Neural crest cell (in vitro differentiated cells): ENCODE measurements around the gene ECE1. TPM values are rescaled to one million over a fixed set of nuclear protein-coding genes. Genes with fewer than 3 reads are reported as not detected.

Source experiments
- DNase-seq: peaks from one replicate; pipeline ENCODE4 v3.0.0; 2021; ENCODE audit warnings: low read depth, mixed read lengths, low spot score
- H3K27ac Mint-ChIP-seq: one replicate; pipeline ENCODE4 v1.8.0; 2021; ENCODE audit warnings: mild to moderate bottlenecking, mixed read lengths; ENCODE audit not compliant: unreplicated experiment
- H3K27me3 Mint-ChIP-seq: 2 replicates; pipeline ENCODE4 v1.8.0; 2021; ENCODE audit warnings: low read depth, mild to moderate bottlenecking, mixed read lengths
- H3K36me3 Mint-ChIP-seq: 2 replicates; pipeline ENCODE4 v1.8.0; 2021; ENCODE audit warnings: low read depth, mild to moderate bottlenecking, mixed read lengths
- H3K4me1 Mint-ChIP-seq: 2 replicates; pipeline ENCODE4 v1.8.0; 2021; ENCODE audit warnings: mixed read lengths
- H3K4me3 Mint-ChIP-seq: one replicate; pipeline ENCODE4 v1.8.0; 2021; ENCODE audit warnings: mild to moderate bottlenecking, mixed read lengths
- H3K9me3 Mint-ChIP-seq: 2 replicates; pipeline ENCODE4 v1.8.0; 2021; ENCODE audit warnings: mixed read lengths
- total RNA-seq: library from RNA; stranded (reverse); gene quantifications from 2 replicates; pipeline ENCODE4 v1.2.1, GENCODE V29; 2021
- TF ChIP-seq, protein P1 (sequence below): fragments of 200-600 bp; sonication (generic); conservative IDR thresholded peaks from 2 replicates; pipeline ENCODE4 v1.5.0; 2021; ENCODE audit warnings: antibody characterized with exemption, mild to moderate bottlenecking

Gene ECE1
- total RNA-seq, 1 donor from 2014 or later, result 40.3 TPM

DNA sequence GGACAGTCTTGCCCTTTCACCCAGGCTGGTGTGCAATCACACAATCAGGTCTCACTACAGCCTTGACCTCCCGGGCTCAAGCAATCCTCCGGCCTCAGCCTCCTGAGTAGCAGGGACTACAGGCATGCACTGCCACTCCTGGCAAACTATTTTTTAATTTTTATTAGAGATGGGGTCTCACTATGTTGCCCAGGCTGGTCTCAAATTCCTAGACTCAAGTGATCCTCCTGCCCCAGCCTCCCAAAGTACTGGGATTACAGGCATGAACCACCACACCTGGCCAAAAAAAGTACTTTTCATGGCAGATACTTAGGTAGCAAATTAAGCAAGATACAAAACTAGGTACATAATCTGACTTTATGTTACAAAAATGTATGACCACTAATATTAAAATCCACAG, 121.8 kb downstream of the ECE1 start:
- Mint-ChIP-seq H3K4me1 (peaks cover 20% of the 10 kb centered on the region), H3K9me3 (no peaks in the 10 kb centered on the region), H3K27me3 (no peaks in the 10 kb centered on the region), H3K36me3 (peaks cover 22% of the 10 kb centered on the region), H3K4me3 (no peak overlapping the region), H3K27ac (no peak overlapping the region)
- TF ChIP-seq, protein P1, sequence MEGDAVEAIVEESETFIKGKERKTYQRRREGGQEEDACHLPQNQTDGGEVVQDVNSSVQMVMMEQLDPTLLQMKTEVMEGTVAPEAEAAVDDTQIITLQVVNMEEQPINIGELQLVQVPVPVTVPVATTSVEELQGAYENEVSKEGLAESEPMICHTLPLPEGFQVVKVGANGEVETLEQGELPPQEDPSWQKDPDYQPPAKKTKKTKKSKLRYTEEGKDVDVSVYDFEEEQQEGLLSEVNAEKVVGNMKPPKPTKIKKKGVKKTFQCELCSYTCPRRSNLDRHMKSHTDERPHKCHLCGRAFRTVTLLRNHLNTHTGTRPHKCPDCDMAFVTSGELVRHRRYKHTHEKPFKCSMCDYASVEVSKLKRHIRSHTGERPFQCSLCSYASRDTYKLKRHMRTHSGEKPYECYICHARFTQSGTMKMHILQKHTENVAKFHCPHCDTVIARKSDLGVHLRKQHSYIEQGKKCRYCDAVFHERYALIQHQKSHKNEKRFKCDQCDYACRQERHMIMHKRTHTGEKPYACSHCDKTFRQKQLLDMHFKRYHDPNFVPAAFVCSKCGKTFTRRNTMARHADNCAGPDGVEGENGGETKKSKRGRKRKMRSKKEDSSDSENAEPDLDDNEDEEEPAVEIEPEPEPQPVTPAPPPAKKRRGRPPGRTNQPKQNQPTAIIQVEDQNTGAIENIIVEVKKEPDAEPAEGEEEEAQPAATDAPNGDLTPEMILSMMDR, result no peak
- no peak for DNase-seq

Other genes starting within 250 kb of the ECE1 start
- gene EIF4G3, start 113.6 kb downstream of the ECE1 start, total RNA-seq, result 97.5 and 99.9 TPM in 2 replicates
- 18.5 and 19.2 TPM in 2 replicates for gene NBPF3, start 149.7 kb upstream of the ECE1 start, total RNA-seq
- 16.7 TPM in 2 replicates for gene ALPL, start 219.0 kb upstream of the ECE1 start, total RNA-seq